GM21423 (cell line): ENCODE data around the gene UNC50.

Experiments used
- ATAC-seq: cut with Tn5 transposase; IDR thresholded peaks from one replicate; pipeline ENCODE4 v1.9.1; 2021; ENCODE audit warnings: mild to moderate bottlenecking, moderate library complexity; ENCODE audit not compliant: unreplicated experiment

The UNC50 gene

DNA sequence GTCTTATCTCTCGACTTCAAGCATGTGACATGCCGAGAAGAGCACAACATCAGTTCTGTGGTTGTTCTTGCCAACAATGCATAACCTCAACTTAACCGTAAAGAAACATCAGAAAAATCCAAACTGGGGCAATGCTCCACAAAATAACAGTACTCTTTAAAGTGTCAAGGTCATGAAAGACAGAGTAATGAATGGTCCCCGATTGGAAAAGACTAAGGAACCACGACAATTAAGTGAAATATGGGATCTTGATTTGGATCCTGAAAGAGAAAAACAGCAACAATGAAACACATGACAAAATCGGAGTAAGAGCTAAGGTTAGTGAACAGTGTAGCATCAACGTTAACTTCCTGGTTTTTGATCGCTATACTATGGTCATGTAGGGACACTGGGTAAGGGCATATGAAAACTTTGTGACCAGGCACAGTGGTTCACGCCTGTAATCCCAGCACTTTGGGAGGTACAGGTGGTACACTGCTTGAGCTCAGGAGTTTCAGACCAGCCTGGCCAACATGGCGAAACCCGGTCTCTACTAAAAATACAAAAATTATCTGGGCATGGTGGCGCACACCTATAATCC is 55.2 kb downstream of the UNC50 start:
- no peak for ATAC-seq

DNA sequence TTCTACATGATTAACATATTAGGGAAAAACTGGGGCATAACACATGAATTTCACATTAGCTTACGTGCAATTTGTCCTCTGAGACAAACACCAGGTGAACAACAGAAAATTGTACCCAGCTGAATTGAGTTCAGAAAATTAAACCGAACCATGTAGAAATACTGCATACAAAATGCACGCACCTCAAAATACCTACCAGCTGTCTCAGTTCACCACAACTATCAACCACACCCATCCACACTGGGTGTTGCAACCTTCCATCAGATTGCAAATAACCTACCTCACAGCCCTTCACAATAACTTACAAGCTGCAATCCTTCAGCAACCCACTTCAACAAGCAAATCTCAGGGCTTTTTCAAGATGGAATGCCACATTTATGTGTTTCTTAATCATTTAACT is 55.9 kb downstream of the UNC50 start:
- ATAC-seq = no peak

DNA sequence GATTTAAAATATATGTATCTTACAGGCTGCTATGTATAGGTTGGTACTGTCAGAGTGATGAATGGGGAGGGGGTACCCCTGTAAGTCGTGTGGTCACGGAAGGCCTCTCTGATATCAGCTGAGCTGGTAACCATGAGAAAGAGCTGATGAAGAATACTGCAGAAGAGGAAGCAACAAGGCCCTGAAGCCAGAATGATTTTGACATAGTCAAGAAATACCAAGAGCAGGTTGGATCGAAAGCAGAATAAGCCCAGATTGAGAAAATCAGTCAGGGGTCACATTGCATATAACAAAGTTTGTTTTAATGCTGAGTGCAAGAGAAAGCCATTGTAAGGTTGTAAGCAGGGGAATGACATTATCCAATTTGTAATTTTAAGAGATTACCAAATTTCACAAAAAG is 57.3 kb downstream of the UNC50 start:
- ATAC-seq = no peak
